SK-N-SH treated with all-trans-retinoic acid at 6 μM for 48 hours (cell line): ENCODE measurements around the gene VOPP1.

Experiments used
- ATAC-seq: fragments of 200-7000 bp; cut with Tn5 transposase; 3 replicates; pipeline ENCODE4 v1.9.1; 2020; ENCODE audit warnings: mild to moderate bottlenecking, moderate library complexity
- ARNTL ChIP-seq: fragments of 450-650 bp; formaldehyde crosslinking; IDR thresholded peaks from 2 replicates; pipeline ENCODE4 v1.5.0; 2020; ENCODE audit warnings: low read depth, mild to moderate bottlenecking, moderate library complexity, borderline replicate concordance
- BACH2 ChIP-seq: fragments of 250-450 bp; sonication (Bioruptor Pico); IDR thresholded peaks from 2 replicates; pipeline ENCODE4 v1.9.0; 2021; ENCODE audit warnings: mild to moderate bottlenecking, borderline replicate concordance
- CSDC2 ChIP-seq: fragments of 250-450 bp; sonication (Bioruptor Pico); IDR thresholded peaks from 2 replicates; pipeline ENCODE4 v1.5.0; 2020; ENCODE audit warnings: mild to moderate bottlenecking, moderate library complexity
- GLIS3 ChIP-seq: fragments of 250-450 bp; sonication (Bioruptor Pico); IDR thresholded peaks from 2 replicates; pipeline ENCODE4 v1.5.0; 2020; ENCODE audit warnings: mild to moderate bottlenecking, moderate library complexity
- ISL1 ChIP-seq: fragments of 250-450 bp; sonication (Bioruptor Pico); IDR thresholded peaks from 2 replicates; pipeline ENCODE4 v2.1.2; 2022; ENCODE audit warnings: mild to moderate bottlenecking, moderate library complexity
- OSR1 ChIP-seq: fragments of 250-450 bp; sonication (Bioruptor Pico); IDR thresholded peaks from 2 replicates; pipeline ENCODE4 v1.8.0; 2022; ENCODE audit warnings: moderate library complexity, mild to moderate bottlenecking, inconsistent platforms
- PPARA ChIP-seq: fragments of 250-450 bp; sonication (Bioruptor Pico); IDR thresholded peaks from 2 replicates; pipeline ENCODE4 v1.5.0; 2020; ENCODE audit warnings: mild to moderate bottlenecking, borderline replicate concordance
- SNAI2 ChIP-seq: fragments of 250-450 bp; sonication (Bioruptor Pico); IDR thresholded peaks from 2 replicates; pipeline ENCODE4 v1.5.0; 2020; ENCODE audit warnings: mild to moderate bottlenecking, moderate library complexity
- TOX ChIP-seq: fragments of 250-450 bp; sonication (Bioruptor Pico); IDR thresholded peaks from 2 replicates; pipeline ENCODE4 v1.8.0; 2021; ENCODE audit warnings: mild to moderate bottlenecking, moderate library complexity, borderline replicate concordance
- ZC3H10 ChIP-seq: fragments of 250-450 bp; sonication (Bioruptor Pico); IDR thresholded peaks from 2 replicates; pipeline ENCODE4 v1.5.1; 2021; ENCODE audit warnings: mild to moderate bottlenecking, moderate library complexity
- ZFP3 ChIP-seq: fragments of 250-450 bp; sonication (Bioruptor Pico); IDR thresholded peaks from 2 replicates; pipeline ENCODE4 v1.5.0; 2020; ENCODE audit warnings: mild to moderate bottlenecking, moderate library complexity
- ZFP30 ChIP-seq: fragments of 450-650 bp; formaldehyde crosslinking; IDR thresholded peaks from 2 replicates; pipeline ENCODE4 v1.5.0; 2022; ENCODE audit warnings: mild to moderate bottlenecking, moderate library complexity
- ZNF565 ChIP-seq: fragments of 450-650 bp; formaldehyde crosslinking; conservative IDR thresholded peaks from 2 replicates; pipeline ENCODE4 v1.5.0; 2020; ENCODE audit warnings: low read depth, mild to moderate bottlenecking, moderate library complexity
- ZNF8 ChIP-seq: fragments of 450-650 bp; formaldehyde crosslinking; IDR thresholded peaks from 2 replicates; pipeline ENCODE4 v1.5.0; 2020; ENCODE audit warnings: mild to moderate bottlenecking, moderate library complexity
- TF ChIP-seq, protein P1 (sequence below): fragments of 250-450 bp; sonication (Bioruptor Pico); IDR thresholded peaks from 2 replicates; pipeline ENCODE4 v1.5.1; 2021; ENCODE audit warnings: mild to moderate bottlenecking, moderate library complexity
- TF ChIP-seq, protein P2 (sequence below): fragments of 250-450 bp; sonication (Bioruptor Pico); IDR thresholded peaks from 2 replicates; pipeline ENCODE4 v1.8.0; 2020; ENCODE audit warnings: mild to moderate bottlenecking, moderate library complexity, borderline replicate concordance
- TF ChIP-seq, protein P3 (sequence below): fragments of 250-450 bp; sonication (Bioruptor Pico); IDR thresholded peaks from 2 replicates; pipeline ENCODE4 v1.5.0; 2020; ENCODE audit warnings: mild to moderate bottlenecking, moderate library complexity
- TF ChIP-seq, protein P4 (sequence below): fragments of 250-450 bp; sonication (Bioruptor Pico); IDR thresholded peaks from 2 replicates; pipeline ENCODE4 v1.5.1; 2020; ENCODE audit warnings: low read depth, mild to moderate bottlenecking, moderate library complexity
- TF ChIP-seq, protein P5 (sequence below): fragments of 250-450 bp; sonication (Bioruptor Pico); IDR thresholded peaks from 2 replicates; pipeline ENCODE4 v1.8.0; 2021; ENCODE audit warnings: low read depth, mild to moderate bottlenecking, moderate library complexity, borderline replicate concordance

VOPP1 gene

DNA sequence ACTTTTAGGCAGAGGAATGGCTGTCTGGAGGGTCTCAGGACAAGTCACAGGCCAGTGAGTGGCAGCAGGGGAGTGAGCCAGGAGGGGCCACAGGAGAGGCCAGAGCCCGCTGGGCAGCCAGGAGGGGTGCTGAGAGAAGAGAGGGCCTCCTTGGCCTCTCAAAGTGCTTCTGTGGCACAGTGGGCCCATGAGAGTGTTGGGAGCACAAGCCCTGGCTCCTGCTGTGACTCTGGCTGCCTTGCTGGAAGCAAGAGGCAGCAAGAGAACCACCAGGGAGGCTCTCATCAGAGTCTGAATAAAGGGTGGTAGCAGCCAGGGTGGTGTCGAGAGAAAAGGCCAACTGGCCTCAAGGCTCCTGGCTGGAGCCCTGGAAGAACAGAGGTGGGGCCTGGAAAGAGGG is 91.1 kb downstream of the VOPP1 start:
- TF ChIP-seq, protein P1, sequence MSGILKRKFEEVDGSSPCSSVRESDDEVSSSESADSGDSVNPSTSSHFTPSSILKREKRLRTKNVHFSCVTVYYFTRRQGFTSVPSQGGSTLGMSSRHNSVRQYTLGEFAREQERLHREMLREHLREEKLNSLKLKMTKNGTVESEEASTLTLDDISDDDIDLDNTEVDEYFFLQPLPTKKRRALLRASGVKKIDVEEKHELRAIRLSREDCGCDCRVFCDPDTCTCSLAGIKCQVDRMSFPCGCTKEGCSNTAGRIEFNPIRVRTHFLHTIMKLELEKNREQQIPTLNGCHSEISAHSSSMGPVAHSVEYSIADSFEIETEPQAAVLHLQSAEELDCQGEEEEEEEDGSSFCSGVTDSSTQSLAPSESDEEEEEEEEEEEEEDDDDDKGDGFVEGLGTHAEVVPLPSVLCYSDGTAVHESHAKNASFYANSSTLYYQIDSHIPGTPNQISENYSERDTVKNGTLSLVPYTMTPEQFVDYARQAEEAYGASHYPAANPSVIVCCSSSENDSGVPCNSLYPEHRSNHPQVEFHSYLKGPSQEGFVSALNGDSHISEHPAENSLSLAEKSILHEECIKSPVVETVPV (CRISPR knock-in tag), result no peak
- TF ChIP-seq SNAI2 (CRISPR knock-in tag), result no peak
- TF ChIP-seq BACH2, result no peak
- TF ChIP-seq, protein P2, sequence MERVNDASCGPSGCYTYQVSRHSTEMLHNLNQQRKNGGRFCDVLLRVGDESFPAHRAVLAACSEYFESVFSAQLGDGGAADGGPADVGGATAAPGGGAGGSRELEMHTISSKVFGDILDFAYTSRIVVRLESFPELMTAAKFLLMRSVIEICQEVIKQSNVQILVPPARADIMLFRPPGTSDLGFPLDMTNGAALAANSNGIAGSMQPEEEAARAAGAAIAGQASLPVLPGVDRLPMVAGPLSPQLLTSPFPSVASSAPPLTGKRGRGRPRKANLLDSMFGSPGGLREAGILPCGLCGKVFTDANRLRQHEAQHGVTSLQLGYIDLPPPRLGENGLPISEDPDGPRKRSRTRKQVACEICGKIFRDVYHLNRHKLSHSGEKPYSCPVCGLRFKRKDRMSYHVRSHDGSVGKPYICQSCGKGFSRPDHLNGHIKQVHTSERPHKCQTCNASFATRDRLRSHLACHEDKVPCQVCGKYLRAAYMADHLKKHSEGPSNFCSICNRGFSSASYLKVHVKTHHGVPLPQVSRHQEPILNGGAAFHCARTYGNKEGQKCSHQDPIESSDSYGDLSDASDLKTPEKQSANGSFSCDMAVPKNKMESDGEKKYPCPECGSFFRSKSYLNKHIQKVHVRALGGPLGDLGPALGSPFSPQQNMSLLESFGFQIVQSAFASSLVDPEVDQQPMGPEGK (CRISPR knock-in tag), result no peak
- TF ChIP-seq ZNF565 (CRISPR knock-in tag), result no peak
- no peak for TF ChIP-seq ZC3H10 (CRISPR knock-in tag)
- TF ChIP-seq CSDC2 (CRISPR knock-in tag), result no peak
- TF ChIP-seq OSR1, result no peak
- TF ChIP-seq GLIS3 (CRISPR knock-in tag), result no peak
- no peak for ATAC-seq

DNA sequence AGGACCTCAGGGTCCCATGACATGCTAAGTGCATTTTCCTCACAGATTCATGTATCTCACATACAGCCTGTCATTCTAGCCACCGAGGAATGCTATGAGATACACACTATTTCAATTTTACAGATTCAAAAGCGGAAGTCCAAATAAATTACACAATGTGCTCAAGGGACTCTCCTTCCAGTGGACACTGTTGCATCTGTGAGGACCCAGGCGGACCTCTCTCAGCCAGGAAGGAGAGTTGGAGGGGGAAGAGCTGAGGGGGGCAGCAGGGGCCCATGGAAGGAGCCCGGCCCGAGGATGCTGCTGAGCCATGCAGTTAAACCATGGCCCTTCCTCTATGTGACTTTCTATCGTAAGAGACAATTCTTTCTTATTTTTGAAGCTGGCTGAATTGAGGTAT is 93.6 kb downstream of the VOPP1 start:
- no peak; the same call in 2 of the 3 replicates for ATAC-seq
- TF ChIP-seq, protein P3, sequence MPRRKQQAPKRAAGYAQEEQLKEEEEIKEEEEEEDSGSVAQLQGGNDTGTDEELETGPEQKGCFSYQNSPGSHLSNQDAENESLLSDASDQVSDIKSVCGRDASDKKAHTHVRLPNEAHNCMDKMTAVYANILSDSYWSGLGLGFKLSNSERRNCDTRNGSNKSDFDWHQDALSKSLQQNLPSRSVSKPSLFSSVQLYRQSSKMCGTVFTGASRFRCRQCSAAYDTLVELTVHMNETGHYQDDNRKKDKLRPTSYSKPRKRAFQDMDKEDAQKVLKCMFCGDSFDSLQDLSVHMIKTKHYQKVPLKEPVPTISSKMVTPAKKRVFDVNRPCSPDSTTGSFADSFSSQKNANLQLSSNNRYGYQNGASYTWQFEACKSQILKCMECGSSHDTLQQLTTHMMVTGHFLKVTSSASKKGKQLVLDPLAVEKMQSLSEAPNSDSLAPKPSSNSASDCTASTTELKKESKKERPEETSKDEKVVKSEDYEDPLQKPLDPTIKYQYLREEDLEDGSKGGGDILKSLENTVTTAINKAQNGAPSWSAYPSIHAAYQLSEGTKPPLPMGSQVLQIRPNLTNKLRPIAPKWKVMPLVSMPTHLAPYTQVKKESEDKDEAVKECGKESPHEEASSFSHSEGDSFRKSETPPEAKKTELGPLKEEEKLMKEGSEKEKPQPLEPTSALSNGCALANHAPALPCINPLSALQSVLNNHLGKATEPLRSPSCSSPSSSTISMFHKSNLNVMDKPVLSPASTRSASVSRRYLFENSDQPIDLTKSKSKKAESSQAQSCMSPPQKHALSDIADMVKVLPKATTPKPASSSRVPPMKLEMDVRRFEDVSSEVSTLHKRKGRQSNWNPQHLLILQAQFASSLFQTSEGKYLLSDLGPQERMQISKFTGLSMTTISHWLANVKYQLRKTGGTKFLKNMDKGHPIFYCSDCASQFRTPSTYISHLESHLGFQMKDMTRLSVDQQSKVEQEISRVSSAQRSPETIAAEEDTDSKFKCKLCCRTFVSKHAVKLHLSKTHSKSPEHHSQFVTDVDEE (CRISPR knock-in tag), result no peak
- no peak for TF ChIP-seq ZFP30 (CRISPR knock-in tag)
- no peak for TF ChIP-seq TOX
- TF ChIP-seq, protein P1 (CRISPR knock-in tag), result no peak
- TF ChIP-seq ZNF565 (CRISPR knock-in tag), result no peak
- TF ChIP-seq ZNF8 (CRISPR knock-in tag), result no peak
- TF ChIP-seq, protein P4, sequence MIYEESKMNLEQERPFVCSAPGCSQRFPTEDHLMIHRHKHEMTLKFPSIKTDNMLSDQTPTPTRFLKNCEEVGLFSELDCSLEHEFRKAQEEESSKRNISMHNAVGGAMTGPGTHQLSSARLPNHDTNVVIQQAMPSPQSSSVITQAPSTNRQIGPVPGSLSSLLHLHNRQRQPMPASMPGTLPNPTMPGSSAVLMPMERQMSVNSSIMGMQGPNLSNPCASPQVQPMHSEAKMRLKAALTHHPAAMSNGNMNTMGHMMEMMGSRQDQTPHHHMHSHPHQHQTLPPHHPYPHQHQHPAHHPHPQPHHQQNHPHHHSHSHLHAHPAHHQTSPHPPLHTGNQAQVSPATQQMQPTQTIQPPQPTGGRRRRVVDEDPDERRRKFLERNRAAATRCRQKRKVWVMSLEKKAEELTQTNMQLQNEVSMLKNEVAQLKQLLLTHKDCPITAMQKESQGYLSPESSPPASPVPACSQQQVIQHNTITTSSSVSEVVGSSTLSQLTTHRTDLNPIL (CRISPR knock-in tag), result no peak
- TF ChIP-seq SNAI2 (CRISPR knock-in tag), result no peak
- no peak for TF ChIP-seq ISL1 (CRISPR knock-in tag)
- no peak for TF ChIP-seq ARNTL (CRISPR knock-in tag)
- TF ChIP-seq CSDC2 (CRISPR knock-in tag), result no peak
- TF ChIP-seq, all 23 proteins: peak for 0

DNA sequence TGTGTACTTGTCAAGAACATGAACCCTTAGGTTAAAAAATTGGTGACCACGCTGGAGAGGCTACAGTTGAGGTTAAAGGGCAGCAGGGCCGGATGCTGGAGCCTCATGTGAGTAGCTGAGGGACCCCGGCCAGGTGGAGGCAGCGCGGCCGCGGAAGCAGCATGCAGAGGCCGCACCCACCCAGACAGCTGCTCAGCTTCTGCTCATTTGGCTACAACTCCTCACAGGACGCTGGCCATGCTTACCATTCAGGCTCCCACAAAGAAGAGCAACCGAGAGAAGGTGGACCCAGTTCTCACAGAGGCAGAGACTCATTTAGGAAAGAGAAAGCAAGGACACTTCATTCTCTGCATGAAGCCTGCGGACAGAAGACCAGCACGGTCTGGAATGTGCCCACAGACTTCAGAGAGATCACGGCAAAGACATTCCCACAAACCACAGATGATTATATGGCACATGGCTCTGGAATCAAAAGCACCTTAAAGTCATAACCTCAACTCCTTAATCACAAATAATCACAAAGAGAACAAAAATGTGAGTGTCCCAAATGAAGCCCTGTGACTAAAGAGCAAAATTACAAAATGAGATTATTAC is 94.4 kb downstream of the VOPP1 start:
- ATAC-seq, result peak; percentile 65
- TF ChIP-seq ISL1 (CRISPR knock-in tag) (no peak), OSR1 (no peak), ZFP3 (CRISPR knock-in tag) (no peak), PPARA (CRISPR knock-in tag) (no peak), TOX (no peak)
- TF ChIP-seq, protein P5, sequence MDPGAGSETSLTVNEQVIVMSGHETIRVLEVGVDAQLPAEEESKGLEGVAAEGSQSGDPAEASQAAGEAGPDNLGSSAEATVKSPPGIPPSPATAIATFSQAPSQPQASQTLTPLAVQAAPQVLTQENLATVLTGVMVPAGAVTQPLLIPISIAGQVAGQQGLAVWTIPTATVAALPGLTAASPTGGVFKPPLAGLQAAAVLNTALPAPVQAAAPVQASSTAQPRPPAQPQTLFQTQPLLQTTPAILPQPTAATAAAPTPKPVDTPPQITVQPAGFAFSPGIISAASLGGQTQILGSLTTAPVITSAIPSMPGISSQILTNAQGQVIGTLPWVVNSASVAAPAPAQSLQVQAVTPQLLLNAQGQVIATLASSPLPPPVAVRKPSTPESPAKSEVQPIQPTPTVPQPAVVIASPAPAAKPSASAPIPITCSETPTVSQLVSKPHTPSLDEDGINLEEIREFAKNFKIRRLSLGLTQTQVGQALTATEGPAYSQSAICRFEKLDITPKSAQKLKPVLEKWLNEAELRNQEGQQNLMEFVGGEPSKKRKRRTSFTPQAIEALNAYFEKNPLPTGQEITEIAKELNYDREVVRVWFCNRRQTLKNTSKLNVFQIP, result no peak
- TF ChIP-seq, protein P1 (CRISPR knock-in tag), result no peak
- TF ChIP-seq, protein P2 (CRISPR knock-in tag), result no peak
- TF ChIP-seq, protein P3 (CRISPR knock-in tag), result no peak
